ENCODE measurements around the gene GOLPH3.
"Not testable (repeated sequence)": the region's sequence is repeated elsewhere in the genome, so short reads cannot be mapped to it uniquely, and the experiment has no call there.

GOLPH3 gene

DNA sequence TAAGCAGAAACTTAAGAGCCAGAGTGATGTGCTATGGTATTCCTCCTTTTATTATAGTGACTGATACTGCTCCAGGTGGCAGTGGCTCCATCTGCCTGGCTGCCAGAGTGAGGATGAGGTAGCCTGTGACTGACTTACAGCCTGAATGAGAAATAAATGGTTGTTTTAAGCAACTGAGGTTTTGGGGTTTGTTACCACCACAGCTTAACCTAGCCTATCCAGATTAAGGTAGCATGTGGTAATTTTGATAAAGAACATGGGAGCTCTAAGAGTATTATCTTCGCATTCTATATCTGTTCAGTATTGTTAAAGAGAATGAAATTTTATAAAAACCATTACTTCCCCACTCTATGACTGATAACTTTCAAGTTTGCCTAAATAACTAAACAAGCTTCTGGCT is 39.0 kb downstream of the GOLPH3 start:
- no peak for DNase-seq (ENCODE audit: low spot score)

DNA sequence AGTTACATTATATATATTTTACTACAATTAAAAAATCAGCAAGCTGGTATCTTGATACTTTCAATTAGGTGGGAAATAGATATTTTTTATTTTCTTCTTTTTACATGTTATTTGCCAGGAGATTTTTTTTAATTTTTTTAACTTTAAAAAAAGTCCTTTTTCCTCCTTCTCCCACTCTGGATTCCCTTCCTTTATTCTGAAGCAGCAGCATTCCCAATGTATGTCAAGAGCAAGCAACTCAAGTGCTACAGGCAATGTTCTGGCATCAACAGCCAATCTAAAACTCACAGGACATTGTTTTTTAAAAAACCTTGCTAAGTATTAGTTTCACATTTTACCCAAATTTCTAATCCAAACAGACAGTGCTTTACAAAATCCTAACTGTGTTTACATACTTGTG is 41.4 kb downstream of the GOLPH3 start:
- no peak for DNase-seq (ENCODE audit: low spot score)

- no peak for DNase-seq (ENCODE audit: low spot score)
Measured at GRCh38 chr5:32131604-32132003, 42.5 kb downstream of the GOLPH3 start.

DNA sequence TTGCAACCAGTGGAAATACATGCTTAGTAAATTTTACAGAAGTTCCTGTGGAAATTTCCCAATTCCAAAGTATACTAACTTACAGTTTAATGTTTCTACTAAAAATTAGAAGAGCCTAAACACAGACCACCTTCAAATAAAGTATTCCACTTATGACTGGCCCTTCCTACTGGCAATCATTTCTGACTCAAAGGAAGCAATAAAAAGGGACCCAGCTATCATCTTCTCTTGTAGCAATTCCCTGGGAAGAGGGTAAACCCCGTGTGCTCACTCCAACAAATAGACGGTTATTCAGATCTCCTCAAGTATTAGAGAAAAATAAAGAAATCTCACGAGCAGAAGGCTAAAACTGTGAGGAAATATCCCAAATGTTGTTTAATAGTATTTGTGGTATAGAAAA is 43.3 kb downstream of the GOLPH3 start:
- no peak for DNase-seq (ENCODE audit: low spot score)

GRCh38 chr5:32129074-32129598 is 45.0 kb downstream of the GOLPH3 start:
- DNase-seq (ENCODE audit: low spot score), result no peak

- no peak for DNase-seq (ENCODE audit: low spot score)
Measured at GRCh38 chr5:32127711-32128110, 46.4 kb downstream of the GOLPH3 start.

- no peak for DNase-seq (ENCODE audit: low spot score)
Measured at GRCh38 chr5:32126691-32127090, 47.4 kb downstream of the GOLPH3 start.

DNA sequence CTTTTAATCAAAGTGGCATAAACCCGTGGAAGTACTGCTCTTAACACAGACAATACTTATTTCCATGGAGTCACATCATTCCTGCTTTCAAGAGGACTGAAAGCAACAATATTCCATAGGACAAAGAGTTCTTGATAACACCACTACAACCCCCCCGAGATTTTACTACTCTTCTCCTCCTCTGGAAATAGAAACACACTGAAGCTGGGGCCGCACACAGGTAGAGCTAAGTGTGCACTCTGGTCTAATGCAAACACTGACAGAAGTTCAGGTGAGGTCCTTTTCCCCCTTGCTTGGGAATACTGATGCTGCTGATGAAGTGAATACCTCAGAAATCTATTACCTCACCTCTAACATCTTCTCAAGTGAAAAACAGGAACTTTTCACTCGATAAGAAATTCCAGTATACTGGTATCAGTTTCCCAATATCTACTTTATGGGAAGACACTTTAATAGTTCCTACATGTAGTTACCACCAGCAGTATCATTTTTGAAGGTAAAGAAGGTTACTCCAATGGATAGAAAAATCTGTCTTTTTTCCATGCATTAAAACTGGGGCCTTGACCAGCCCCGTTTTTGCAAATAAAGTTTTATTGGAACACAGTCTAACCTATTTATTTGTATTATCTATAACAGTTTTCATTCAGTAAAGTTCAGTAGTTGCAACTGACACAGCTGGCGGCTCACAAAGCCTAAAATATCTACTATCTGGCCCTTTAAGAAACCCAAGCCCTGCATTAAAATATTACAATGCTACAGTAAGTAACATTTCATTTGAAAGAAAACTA is 50.0 kb downstream of the GOLPH3 start:
- DNase-seq (ENCODE audit: low spot score), result no peak

GRCh38 chr5:32123058-32123805 is 50.9 kb downstream of the GOLPH3 start:
- DNase-seq (ENCODE audit: low spot score), result no peak

- not testable (repeated sequence) for DNase-seq (ENCODE audit: low spot score)
Measured at GRCh38 chr5:32118922-32119321, 55.2 kb downstream of the GOLPH3 start.

DNA sequence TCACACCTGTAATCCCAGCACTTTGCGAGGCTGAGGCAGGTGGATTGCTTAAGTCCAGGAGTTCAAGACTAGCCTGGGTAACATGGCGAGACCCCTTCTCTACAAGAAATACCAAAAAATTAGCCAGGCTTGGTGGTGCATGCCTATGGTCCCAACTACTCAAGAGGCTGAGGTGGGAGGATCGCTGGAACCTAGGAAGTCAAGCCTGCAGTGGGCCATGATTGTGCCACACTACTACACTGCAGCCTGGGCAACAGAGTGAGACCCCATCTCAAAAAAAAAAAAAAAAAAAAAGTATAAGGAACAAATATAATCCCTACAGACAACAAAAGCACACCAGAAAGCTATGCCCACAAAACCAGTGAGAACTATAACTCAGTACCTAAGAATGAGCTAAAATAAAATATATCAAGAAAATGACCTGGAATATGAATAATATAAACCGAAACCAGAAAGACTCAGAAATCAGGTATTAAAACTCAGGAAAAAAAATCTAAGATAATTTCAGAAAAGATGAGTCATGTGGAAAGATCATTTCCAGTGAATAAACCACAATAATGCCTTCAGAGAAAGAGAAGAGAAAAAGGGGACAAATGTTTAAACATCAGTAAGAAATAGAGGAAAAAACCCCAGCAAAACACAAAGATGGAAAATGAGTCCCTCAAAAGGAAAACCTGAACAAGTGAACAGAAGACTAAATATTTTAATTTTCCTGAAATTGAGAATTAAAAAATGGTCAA is 57.4 kb downstream of the GOLPH3 start:
- DNase-seq (ENCODE audit: low spot score), result no peak

DNA sequence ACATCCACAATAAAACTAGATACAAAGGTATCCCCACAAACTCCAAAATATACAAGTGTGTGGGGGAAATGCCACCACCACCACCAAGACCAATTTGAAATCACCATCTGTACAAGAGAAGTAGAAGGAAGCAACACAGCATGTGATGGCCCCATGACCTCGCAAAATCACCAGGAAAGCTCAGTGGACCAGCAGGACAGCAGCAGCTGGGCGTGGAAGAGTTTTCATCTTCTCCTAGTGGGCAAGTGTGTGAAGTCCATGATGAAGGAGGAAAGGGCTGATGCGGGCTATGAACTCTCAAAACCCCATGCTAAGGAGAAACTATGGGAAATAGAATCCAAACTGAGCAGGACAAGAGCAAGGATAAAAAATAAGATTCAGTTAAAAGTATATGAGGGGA is 58.1 kb downstream of the GOLPH3 start:
- no peak for DNase-seq (ENCODE audit: low spot score)

- no peak for DNase-seq (ENCODE audit: low spot score)
Measured at GRCh38 chr5:32110111-32110696, 63.9 kb downstream of the GOLPH3 start.

DNA sequence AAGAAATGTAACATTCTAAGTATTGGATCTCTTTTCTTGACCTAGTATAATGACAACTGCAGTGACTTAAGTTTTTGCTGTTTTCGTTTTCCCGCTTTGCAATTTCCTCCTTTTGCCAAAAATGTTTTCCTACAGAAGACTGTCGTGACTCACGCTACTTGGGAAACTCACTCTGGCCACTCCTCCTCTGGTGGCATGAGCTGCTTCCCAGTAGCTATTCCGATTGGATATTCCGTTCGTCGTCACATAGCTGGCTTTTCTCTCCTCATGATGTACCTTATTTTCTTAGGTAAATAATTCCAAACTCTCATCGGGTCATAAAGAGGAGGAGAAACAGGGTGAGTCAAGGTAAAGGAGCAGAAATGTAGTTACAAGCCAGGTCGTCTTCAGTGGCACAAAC is 64.9 kb downstream of the GOLPH3 start:
- no peak for DNase-seq (ENCODE audit: low spot score)

DNA sequence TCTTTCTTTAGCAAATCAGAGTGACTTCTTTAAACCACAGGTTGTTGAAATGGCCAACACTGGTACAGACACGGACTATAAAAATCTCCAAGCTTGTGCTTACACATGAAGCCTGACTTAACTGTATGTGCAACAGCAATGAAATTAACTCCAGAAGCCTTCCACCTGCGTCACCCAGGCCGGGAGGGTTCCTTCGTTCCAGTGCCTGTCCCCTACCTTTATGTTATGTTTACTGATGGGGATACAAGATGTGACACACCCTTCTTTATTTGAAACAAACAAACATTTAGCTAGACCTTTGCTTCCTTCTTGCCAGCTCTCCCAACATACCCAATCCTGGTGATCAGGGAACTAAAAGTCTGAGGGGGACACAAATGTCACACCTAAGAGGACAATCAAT is 66.0 kb downstream of the GOLPH3 start:
- no peak for DNase-seq (ENCODE audit: low spot score)

DNA sequence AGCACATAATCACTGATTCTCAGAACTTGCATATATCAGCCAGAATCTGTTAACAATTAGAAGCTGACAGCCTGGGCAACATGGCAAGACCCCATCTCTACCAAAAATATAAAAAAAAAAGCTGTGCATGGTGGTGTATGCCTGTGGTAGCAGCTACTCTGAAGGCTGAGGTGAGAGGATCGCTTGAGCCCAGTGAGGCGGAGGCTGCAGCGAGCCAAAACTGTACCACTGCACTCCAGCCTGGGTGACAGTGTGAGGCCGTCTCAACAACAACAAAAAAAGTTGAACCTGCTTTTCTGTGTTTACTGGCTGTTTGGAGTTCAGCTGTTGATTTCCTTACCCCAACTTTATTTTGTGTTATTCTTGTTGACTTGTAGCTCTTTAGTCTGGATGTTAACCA is 66.8 kb downstream of the GOLPH3 start:
- no peak for DNase-seq (ENCODE audit: low spot score)

DNA sequence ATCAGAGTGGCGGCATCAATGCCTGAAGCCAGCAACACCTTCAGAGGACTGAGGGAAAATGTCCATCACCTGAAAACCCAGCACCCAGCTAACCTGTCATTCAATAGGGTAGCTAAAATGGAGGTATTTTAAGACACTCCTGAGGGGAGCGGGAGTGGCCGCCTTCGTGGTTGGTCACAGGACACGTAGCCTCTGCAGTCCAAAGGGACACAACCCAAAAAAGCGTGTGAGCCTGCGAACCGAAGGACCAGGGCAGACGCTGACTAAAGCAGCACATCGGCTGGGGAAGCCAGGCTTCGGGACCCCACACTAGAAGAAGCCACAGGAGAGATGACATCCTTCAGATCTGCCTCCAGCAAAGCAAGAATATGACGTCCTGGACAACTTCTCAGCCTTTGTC is 70.6 kb downstream of the GOLPH3 start:
- no peak for DNase-seq (ENCODE audit: low spot score)

GRCh38 chr5:32102254-32102986 is 71.7 kb downstream of the GOLPH3 start:
- DNase-seq (ENCODE audit: low spot score), result no peak

DNA sequence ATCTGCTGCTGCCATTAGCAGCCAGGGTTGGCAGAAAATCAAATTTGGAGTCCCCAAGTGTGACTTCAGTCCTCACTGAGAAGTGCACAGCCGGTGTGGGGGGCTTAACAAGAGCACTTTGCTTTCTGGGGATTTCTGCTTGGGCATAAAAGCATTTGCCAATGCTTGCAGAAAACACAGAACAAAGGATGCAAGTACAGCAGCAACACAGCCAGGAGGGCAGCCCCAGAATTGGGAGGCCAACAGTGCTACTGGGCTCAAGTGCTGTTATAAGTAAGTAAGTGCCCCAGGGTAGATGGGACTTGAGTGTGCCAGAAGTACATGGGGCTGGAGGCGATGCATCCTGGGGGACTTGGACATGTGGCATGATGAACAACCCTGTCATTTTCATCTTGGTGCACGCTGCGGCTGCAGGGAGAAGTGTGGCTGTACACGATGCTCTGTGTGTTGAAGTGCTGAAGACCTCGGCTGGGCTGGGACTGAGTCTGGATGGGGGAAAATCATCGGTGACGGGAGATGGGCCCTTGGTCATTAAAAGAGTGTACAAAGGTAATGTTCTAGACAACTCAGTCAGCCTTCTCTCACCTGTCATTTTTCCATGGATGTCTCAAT is 73.3 kb downstream of the GOLPH3 start:
- DNase-seq (ENCODE audit: low spot score), result no peak

DNA sequence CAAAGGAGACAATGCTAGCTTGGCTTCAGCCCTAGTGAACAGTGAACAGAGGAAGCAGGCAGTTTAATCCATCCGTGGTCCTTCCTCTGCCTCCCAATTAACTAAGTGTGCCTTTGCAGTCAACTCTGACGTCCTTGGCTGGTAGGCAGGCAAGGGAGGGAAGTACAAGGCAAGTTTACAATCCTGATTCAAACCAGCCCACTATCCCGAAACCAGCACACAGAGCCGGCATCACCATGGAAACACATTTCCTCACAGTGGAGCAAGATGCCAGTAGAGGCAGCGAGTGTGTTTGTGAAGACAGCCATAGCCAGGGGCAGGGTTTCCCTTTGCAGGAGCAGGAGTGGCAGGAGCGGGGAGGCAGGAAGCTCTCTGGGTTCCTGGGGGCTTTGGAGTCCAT is 73.9 kb downstream of the GOLPH3 start:
- no peak for DNase-seq (ENCODE audit: low spot score)

GRCh38 chr5:32099486-32100035 is 74.6 kb downstream of the GOLPH3 start:
- DNase-seq (ENCODE audit: low spot score), result no peak

All from AG08396 (cell line).